ENCODE data around the gene LRP1B. TPM values are rescaled to one million over a fixed set of nuclear protein-coding genes. Genes with fewer than 3 reads are reported as not detected.

LRP1B gene
- total RNA-seq, 1 donor from 2014 or later, result 0.02 TPM

DNA sequence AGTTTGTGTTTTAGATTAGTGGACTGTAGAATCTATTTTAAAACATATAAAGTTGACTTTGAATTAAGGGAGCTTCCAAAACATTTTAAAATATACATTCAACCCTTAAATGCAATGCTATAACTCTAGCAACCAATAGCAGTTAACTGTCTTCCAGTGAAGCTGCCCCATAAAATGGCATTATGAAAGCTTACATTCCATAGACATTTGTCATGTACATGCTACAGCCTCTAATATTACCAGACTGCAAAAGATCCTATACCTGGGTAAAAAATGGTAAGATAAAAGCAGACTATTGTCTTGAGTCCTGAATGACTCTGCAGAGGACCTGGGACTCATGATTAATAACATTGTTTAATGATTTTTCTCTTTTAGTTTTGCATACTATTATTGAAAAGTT lies 489.4 kb downstream of the LRP1B start:
- ATAC-seq (no peak), DNase-seq (no peak)
- intact Hi-C loops (cut with micrococcal nuclease), result no loop called here

DNA sequence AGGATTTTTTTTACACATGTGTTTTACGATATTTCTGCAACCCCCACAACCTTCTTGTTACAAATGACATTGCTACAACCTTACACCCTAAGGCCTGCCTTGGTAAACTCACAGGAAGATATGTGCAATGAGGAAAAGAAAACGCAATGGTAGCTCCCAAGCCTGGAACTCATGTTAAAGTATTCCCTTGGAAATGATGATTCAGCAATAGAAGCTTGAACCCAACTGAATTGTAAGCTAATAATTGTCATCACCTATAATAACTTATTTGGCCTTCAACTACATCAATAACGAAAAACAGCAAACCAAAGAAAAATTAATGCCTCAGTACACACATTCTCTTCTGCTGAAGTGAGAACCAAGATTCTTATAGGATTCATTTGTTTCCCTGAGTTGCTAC lies 491.0 kb downstream of the LRP1B start:
- DNase-seq (no peak), ATAC-seq (no peak)
- intact Hi-C loops (cut with micrococcal nuclease), result no loop called here

DNA sequence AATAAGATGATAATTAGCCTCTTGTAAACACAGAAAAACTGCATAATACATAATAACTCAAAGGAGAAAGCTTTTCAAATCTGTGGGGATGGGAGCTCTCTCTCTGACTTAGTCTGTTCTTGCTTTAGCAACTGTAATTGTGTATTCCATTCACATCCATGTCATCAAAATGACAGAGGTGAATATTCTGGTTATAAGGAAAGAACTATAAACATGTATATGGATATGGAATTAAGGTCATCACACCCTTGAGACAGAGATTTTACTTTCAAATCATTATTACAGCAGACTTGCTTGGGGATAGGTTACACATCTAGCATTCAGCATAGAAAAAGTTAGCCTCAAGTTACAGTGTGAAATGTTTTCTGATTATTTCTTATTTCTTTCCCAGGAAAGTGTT lies 497.7 kb downstream of the LRP1B start:
- intact Hi-C loops (cut with micrococcal nuclease), result no loop called here
- DNase-seq, result no peak

DNA sequence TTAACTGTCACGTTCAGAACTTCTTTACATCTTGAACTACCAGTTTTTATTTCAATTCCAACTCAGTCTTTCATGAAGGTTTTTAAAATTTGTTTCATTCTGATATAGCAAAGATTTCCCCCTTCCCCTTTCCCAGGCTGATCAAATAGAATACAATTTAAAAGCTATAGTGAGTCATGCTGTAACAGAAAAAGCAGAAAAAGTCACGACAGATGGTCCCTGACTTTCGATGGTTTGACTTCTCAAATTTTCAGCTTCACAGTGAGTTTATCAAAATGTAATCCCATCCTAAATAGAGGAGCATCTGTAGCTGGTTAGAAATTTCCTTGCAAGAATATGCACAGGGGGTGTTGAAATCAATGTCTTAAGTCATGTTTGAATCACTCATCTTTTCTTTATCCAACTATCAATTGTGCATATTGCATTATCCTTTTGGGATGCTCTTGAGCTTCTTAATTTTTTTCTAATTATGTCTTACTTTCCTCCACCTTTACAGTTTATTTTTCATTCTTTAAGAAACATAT lies 500.3 kb downstream of the LRP1B start:
- ATAC-seq (no peak), DNase-seq (no peak)
- intact Hi-C loops (cut with micrococcal nuclease), result no loop called here

More for the DNA sequence above, 497.7 kb downstream of the LRP1B start:
- no peak for ATAC-seq

DNA sequence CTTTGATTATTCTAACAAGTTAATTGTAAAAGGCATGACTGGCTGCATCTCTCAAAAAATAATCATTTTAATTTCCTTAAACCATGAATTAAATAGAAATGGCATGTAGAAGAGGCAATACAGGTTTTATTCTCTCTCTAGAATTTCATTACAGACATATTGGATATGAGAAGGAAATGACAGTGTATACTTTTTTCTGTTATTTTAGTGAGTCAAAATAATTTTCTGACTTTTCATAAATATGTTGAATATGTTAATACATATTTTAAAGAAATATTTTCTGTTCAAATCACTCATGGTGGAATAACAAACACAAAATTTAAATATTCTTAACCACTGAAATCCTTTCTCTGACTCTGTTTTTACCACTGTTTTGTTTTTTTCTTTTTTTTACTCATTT lies 510.4 kb downstream of the LRP1B start:
- intact Hi-C loops (cut with micrococcal nuclease), result no loop called here
- ATAC-seq (no peak), DNase-seq (no peak)

GRCh38 chr2:141618457-141618856 lies 512.4 kb downstream of the LRP1B start:
- DNase-seq (no peak), ATAC-seq (no peak)
- intact Hi-C loops (cut with micrococcal nuclease), result no loop called here

DNA sequence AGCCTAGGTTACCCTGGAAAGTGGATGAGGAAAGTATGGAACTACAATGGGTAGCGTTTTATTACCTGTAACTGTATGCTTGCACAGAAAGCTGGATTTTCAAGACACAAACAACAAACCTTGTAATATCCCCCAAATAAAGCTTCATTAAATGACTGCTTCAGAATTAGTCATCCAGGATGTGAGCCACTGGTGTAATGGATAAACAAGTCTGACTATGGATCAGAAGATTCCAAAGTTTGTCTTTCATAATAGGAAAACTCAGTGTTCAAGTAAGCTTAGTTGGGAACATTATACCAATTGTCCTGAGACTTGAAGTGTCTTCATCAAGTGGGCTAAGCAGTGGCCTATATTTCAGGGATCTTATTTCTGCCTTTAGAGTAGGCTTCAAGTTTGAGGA lies 518.8 kb downstream of the LRP1B start:
- ATAC-seq (no peak), DNase-seq (no peak)
- intact Hi-C loops (cut with micrococcal nuclease), result no loop called here

DNA sequence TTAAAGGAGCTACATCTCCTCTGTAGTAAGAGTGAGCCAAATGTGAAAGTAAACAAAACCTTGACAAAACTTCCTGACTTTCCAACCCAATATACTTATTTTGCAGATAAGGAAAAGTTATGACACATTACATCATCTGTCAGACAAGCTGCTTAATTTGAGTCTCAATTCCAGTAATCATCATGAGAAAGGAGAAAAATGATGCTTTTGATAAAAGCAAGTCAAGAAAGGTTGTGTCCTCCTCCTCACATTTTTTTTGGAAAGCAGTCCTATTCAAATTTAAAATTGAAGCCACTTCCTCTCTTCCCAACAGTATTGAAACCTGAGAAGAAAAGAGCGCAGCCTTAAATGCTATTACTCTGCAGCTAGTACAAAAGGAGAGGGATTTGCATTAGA lies 519.6 kb downstream of the LRP1B start:
- intact Hi-C loops (cut with micrococcal nuclease), result no loop called here
- ATAC-seq (no peak), DNase-seq (no peak)

- DNase-seq (no peak), ATAC-seq (no peak)
- intact Hi-C loops (cut with micrococcal nuclease), result no loop called here
These were observed 520.1 kb downstream of the LRP1B start for GRCh38 chr2:141610564-141611175.

- intact Hi-C loops (cut with micrococcal nuclease), result no loop called here
- no peak for ATAC-seq
- no peak for DNase-seq
These were observed 525.7 kb downstream of the LRP1B start for GRCh38 chr2:141605163-141605562.

GRCh38 chr2:141601511-141602152 lies 529.2 kb downstream of the LRP1B start:
- no peak for ATAC-seq
- no peak for DNase-seq
- intact Hi-C loops (cut with micrococcal nuclease), result no loop called here

GRCh38 chr2:141599721-141600120 lies 531.1 kb downstream of the LRP1B start:
- ATAC-seq, result peak; percentile 84
- intact Hi-C loops (cut with micrococcal nuclease), result no loop called here
- DNase-seq, result no peak

DNA sequence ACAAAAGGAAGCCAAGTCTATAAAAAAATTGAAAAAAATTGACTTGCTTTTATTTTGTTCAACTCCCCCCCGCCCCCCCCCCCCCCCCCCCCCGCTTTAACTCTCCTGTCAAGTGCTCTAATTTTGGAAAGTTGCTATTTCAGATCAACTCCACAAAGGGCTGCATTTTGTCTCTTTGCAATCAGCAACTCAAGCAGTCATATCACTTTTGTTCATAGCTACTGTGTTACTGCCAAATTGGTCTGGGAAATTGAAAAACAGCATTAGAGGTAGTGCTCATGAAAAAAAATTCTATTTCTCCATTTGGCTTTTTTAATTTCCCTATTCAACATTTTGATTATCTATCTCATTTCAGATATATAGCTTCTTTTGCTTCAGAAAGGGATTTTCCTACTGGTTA lies 531.8 kb downstream of the LRP1B start:
- DNase-seq, result no peak

GRCh38 chr2:141595316-141595920 lies 535.4 kb downstream of the LRP1B start:
- intact Hi-C loops (cut with micrococcal nuclease), result no loop called here
- DNase-seq (no peak), ATAC-seq (no peak)

More for the DNA sequence above, 531.8 kb downstream of the LRP1B start:
- peak; percentile 78 for ATAC-seq
- intact Hi-C loops (cut with micrococcal nuclease), result no loop called here

DNA sequence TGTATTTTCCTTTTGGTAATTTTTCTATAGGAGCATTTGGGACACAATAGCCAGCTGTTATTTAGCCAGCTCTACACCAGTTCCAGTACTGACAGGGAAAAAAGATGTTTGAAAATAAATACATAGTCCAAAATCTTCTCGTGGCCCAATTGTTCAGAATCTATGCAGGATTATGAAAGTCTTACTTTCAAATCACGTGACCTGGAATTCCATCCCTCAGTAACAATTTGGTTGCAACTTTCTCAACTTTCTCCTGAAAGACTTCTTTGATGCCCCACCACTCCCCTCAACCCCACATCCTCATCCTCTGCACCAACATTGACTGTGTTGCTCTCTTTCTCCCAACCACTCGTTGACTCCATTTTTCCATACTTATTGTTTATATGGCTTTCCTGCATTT lies 539.0 kb downstream of the LRP1B start:
- intact Hi-C loops (cut with micrococcal nuclease), result no loop called here
- no peak for ATAC-seq
- DNase-seq, result no peak

GRCh38 chr2:141590620-141591019 lies 540.2 kb downstream of the LRP1B start:
- intact Hi-C loops (cut with micrococcal nuclease), result no loop called here
- no peak for ATAC-seq
- no peak for DNase-seq

- intact Hi-C loops (cut with micrococcal nuclease), result no loop called here
- DNase-seq (no peak), ATAC-seq (no peak)
These were observed 541.5 kb downstream of the LRP1B start for GRCh38 chr2:141589314-141589713.

GRCh38 chr2:141586985-141587384 lies 543.8 kb downstream of the LRP1B start:
- ATAC-seq, result no peak
- intact Hi-C loops (cut with micrococcal nuclease), result no loop called here

GRCh38 chr2:141582213-141582612 lies 548.6 kb downstream of the LRP1B start:
- no peak for DNase-seq
- intact Hi-C loops (cut with micrococcal nuclease), result no loop called here
- ATAC-seq, result peak; percentile 88

More at GRCh38 chr2:141586985-141587384, 543.8 kb downstream of the LRP1B start:
- DNase-seq, result no peak

DNA sequence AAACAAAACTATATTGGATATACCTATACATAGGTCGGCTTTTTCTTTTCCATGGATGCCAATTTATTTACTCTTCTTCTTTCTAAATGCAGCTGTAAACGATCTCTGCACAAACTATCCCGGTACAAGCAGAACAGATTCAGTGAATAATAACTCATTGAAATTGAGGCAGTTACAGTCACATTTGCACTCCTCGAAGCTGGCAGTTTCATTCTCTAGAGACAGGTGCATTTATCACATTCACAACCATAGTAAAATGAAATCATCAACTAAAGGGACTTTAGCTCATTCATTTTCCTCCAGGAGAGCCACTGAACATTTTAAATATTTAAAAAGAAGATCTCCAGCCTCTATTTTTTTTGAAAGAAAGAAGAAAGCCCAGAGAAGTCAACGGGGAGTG lies 551.7 kb downstream of the LRP1B start:
- DNase-seq (no peak), ATAC-seq (no peak)
- intact Hi-C loops (cut with micrococcal nuclease), result no loop called here
